Thymus (tissue), 14 donors: ENCODE measurements around the gene APOC3. TPM values are rescaled to one million over a fixed set of nuclear protein-coding genes. Genes with fewer than 3 reads are reported as not detected.
A peak's percentile ranks its signal among the peaks of the same experiment; 100 is the strongest.

Source experiments
- DNase-seq, 9 donors: peaks; one replicate each; pipeline ENCODE4 v3.0.0-alpha.2; 2013; ENCODE audit warnings: low spot score in 9 of 9, low read depth in 6 of 9, missing footprints in 1 of 9
- H3K27ac ChIP-seq, 2 donors: one replicate each; pipeline ENCODE4 v1.5.1; 2013; ENCODE audit warnings: control low read depth in 1 of 2, low read depth in 1 of 2, low read length in 1 of 2, mild to moderate bottlenecking in 1 of 2, moderate library complexity in 1 of 2
- H3K27me3 ChIP-seq, 2 donors: one replicate each; pipeline ENCODE4 v1.5.1; 2013; ENCODE audit warnings: low read length in 1 of 2; ENCODE audit not compliant: control insufficient read depth in 2 of 2, insufficient read depth in 1 of 2
- H3K36me3 ChIP-seq, 2 donors: one replicate each; pipeline ENCODE4 v1.5.1; 2013; ENCODE audit warnings: low read length in 1 of 2, mild to moderate bottlenecking in 1 of 2, moderate library complexity in 1 of 2; ENCODE audit not compliant: control insufficient read depth in 2 of 2, insufficient read depth in 2 of 2
- H3K4me1 ChIP-seq, 2 donors: one replicate each; pipeline ENCODE4 v1.5.1; 2013; ENCODE audit warnings: low read length in 2 of 2; ENCODE audit not compliant: control insufficient read depth in 2 of 2, insufficient read depth in 2 of 2
- H3K4me3 ChIP-seq, 2 donors: one replicate each; pipeline ENCODE4 v1.5.1; 2013; ENCODE audit warnings: low read length in 2 of 2, control low read depth in 1 of 2, mild to moderate bottlenecking in 1 of 2
- H3K9me3 ChIP-seq, 2 donors: one replicate each; pipeline ENCODE4 v1.5.1; 2013; ENCODE audit warnings: low read length in 1 of 2, mild to moderate bottlenecking in 1 of 2; ENCODE audit not compliant: control insufficient read depth in 2 of 2, insufficient read depth in 1 of 2
- WGBS: extraction: QIAGEN DNeasy Blood & Tissue Kit; methylation state at CpG from one replicate; pipeline ENCODE4 v1.1.7; 2013; 5-methylcytosine and 5-hydroxymethylcytosine counted together
- long read RNA-seq, 10 donors: transcript quantifications; one replicate each; lab custom pipeline, GENCODE V29; 2026
- polyA plus RNA-seq: library from polyadenylated mRNA; stranded (reverse); fragments of 200-250 nt; gene quantifications from one replicate; pipeline ENCODE4 v1.2.3, GENCODE V29; 2013
- total RNA-seq: library from RNA; stranded (reverse); fragments of 120-200 nt; gene quantifications from one replicate; pipeline ENCODE4 v1.2.4, GENCODE V29; 2013
- donor health status: healthy.

APOC3 gene
- 1.1 TPM for total RNA-seq
- 9.8 TPM for polyA plus RNA-seq
- long read RNA-seq, donor 1: 0 reads
- long read RNA-seq, donor 2: 0 reads
- long read RNA-seq, donor 3: 0 reads
- long read RNA-seq, donor 4, transcript APOC3-201 (4 exons, 550 nt): major isoform, 11 of 29 reads
- long read RNA-seq, donor 4, partial matches to known transcripts: 16 of 29 reads
- long read RNA-seq, donor 4, other reads (novel, unspliced or antisense): 0 of 29 reads
- long read RNA-seq, donor 5, transcript APOC3-201 (4 exons, 550 nt): major isoform, 16 of 34 reads
- long read RNA-seq, donor 5, partial matches to known transcripts: 14 of 34 reads
- long read RNA-seq, donor 5, other reads (novel, unspliced or antisense): 0 of 34 reads
- long read RNA-seq, donor 6: 0 reads
- long read RNA-seq, donor 7: 0 reads
- long read RNA-seq, donor 8: 0 reads
- long read RNA-seq, donor 9, partial matches to known transcripts: 0 of 1 reads
- long read RNA-seq, donor 9, other reads (novel, unspliced or antisense): 0 of 1 reads
- long read RNA-seq, donor 10: 0 reads

DNA sequence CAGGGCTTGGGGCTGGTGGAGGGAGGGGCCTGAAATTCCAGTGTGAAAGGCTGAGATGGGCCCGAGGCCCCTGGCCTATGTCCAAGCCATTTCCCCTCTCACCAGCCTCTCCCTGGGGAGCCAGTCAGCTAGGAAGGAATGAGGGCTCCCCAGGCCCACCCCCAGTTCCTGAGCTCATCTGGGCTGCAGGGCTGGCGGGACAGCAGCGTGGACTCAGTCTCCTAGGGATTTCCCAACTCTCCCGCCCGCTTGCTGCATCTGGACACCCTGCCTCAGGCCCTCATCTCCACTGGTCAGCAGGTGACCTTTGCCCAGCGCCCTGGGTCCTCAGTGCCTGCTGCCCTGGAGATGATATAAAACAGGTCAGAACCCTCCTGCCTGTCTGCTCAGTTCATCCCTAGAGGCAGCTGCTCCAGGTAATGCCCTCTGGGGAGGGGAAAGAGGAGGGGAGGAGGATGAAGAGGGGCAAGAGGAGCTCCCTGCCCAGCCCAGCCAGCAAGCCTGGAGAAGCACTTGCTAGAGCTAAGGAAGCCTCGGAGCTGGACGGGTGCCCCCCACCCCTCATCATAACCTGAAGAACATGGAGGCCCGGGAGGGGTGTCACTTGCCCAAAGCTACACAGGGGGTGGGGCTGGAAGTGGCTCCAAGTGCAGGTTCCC is at the start of gene APOC3:
TSS of gene APOC3 (plus strand) at position 383 of the 659 bp plus-strand sequence. CDS start 676 bp downstream, outside the sequence.
- H3K36me3 ChIP-seq: no peaks in the 10 kb centered on the region
- no peaks in the 10 kb centered on the region for H3K9me3 ChIP-seq
- H3K4me1 ChIP-seq: peaks cover 0 to under 1% of the 10 kb centered on the region in 2 donors
- no peaks in the 10 kb centered on the region for H3K27me3 ChIP-seq
- DNase-seq: no peak
- 89% methylated on average over 9 of the region's 9 CpGs for WGBS
- H3K4me3 ChIP-seq: no peak within 1 kb of the TSS
- H3K27ac ChIP-seq: no peak within 1 kb of the TSS

DNA sequence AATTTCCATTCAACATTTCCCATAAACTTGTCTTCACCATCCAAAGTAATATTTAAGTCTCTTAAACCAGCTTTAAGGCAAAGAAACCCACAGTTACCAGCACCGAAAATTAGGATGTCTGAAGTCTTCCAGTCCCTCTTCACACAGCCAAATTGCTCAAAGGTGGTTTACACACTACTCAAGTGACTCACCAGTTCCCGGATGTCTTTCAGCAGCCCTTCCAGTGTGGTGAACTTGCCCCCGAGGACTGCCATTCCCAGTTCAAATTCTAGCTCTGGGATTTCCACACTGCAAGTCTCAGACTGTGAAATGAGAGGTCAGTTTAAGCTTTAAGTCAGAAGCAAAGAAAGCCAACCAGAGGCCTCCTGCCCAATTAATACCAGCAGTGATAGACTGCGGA is 47.0 kb upstream of the APOC3 start:
- Histone ChIP-seq H3K36me3 (peaks cover 52 to 79% of the 10 kb centered on the region in 2 donors), H3K27me3 (no peaks in the 10 kb centered on the region), H3K27ac (no peak overlapping the region), H3K9me3 (no peaks in the 10 kb centered on the region), H3K4me3 (no peak overlapping the region), H3K4me1 (peaks cover 3 to 7% of the 10 kb centered on the region in 2 donors)
- DNase-seq: no peak
- WGBS: 97% methylated on average over 4 of the region's 4 CpGs

DNA sequence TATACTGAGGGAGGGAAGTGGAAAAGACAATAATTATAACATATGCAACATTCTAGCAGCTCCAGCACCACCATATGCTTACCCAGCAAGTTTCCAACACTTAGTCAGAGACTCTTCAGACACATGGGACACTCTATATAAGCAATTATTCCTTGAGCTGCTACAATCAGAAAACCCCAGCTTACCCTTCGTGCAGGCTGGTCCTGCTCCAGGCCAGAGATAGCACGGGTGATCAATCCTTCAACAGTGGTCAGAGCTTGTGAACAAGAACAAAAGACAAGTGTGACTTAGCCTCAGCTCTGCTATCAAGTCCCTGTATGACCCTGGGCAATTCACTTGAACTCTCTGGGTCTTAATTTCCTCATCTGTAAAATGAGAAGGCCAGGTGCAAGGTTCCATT is 43.4 kb upstream of the APOC3 start:
- H3K4me3 ChIP-seq: no peak overlapping the region
- no peak for DNase-seq
- no peak overlapping the region for H3K27ac ChIP-seq
- 98% methylated on average over 2 of the region's 2 CpGs for WGBS
- no peaks in the 10 kb centered on the region for H3K9me3 ChIP-seq
- peaks cover 12 to 15% of the 10 kb centered on the region in 2 donors for H3K4me1 ChIP-seq
- peaks cover 0 to 16% of the 10 kb centered on the region in 2 donors for H3K27me3 ChIP-seq
- H3K36me3 ChIP-seq: peaks cover 32 to 49% of the 10 kb centered on the region in 2 donors

DNA sequence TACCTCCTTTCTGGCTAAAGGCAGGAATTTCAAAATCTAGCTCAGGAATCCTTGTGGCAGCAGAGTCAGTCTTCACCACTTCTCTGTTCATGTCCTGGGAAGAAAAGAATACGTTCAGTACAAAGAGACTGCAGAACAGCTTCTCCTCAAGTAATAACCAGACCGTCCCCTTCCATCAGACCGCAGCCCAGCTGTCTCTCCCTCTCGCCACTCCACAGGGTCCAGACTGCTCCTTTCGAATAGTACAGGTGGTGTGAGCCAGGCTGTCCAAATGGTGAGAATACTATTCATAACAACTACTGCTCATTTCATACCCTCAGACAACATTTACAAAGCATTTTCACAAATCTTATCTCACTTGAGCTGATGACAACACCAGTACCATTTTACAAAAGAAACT is 42.7 kb upstream of the APOC3 start:
- Histone ChIP-seq H3K27me3 (peaks cover 0 to 16% of the 10 kb centered on the region in 2 donors), H3K4me1 (peaks cover 15% of the 10 kb centered on the region in 2 donors), H3K9me3 (no peaks in the 10 kb centered on the region), H3K27ac (no peak overlapping the region), H3K4me3 (peak overlapping the region; percentile 73 to 92), H3K36me3 (peaks cover 30 to 45% of the 10 kb centered on the region in 2 donors)
- no peak for DNase-seq
- 88% methylated on average over 5 of the region's 5 CpGs for WGBS

DNA sequence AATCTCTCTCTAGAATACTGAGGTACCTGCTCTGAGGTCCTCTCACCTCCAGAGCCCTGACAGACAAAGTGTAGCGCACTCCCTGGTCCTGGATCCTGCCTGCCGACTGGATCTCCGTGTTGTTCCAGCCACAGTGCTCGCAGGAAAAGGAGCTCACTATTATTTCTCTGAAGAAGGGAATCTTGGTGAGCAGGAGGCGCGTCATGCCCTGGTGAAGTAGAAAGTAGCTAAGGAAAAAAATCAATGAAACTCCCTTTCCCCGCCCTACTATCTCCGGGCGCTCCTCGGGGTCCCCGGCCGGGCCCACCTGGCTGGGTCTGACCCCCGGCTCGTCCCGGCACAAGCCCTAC is 42.3 kb upstream of the APOC3 start:
- peaks cover 0 to 16% of the 10 kb centered on the region in 2 donors for H3K27me3 ChIP-seq
- DNase-seq: no peak
- WGBS: under 1% methylated on average over 15 of the region's 15 CpGs

GRCh38 chr11:116787786-116788486 is 41.8 kb upstream of the APOC3 start, which contains the start of gene ZPR1:
Gene ZPR1 (minus strand): TSS chr11:116788023. CDS start chr11:116787990, 33 bp downstream.
- WGBS: 2% methylated on average over 56 of the region's 56 CpGs
- peak; percentile 50 to 86 (median 68) for DNase-seq
- Histone ChIP-seq H3K27me3 (peaks cover 0 to 16% of the 10 kb centered on the region in 2 donors), H3K4me3 (peak within 1 kb of the TSS; percentile 73 to 92), H3K9me3 (no peaks in the 10 kb centered on the region), H3K36me3 (peaks cover 28 to 36% of the 10 kb centered on the region in 2 donors), H3K27ac (peak within 1 kb of the TSS; percentile 53 to 78), H3K4me1 (peaks cover 15% of the 10 kb centered on the region in 2 donors)

More for the DNA sequence above, 42.3 kb upstream of the APOC3 start:
- Histone ChIP-seq H3K36me3 (peaks cover 28 to 42% of the 10 kb centered on the region in 2 donors), H3K4me1 (peaks cover 15% of the 10 kb centered on the region in 2 donors), H3K9me3 (no peaks in the 10 kb centered on the region), H3K4me3 (peak overlapping the region; percentile 73 to 92), H3K27ac (peak overlapping the region in 1 of 2 donors; percentile 78)

- DNase-seq: no peak
- WGBS: 84% methylated on average over 4 of the region's 4 CpGs
- peak overlapping the region; percentile 73 to 92 for H3K4me3 ChIP-seq
Observed at GRCh38 chr11:116788534-116788933, 41.2 kb upstream of the APOC3 start.

GRCh38 chr11:116788975-116789374 is 40.7 kb upstream of the APOC3 start:
- Histone ChIP-seq H3K27ac (no peak overlapping the region), H3K4me3 (no peak overlapping the region), H3K4me1 (peaks cover 15% of the 10 kb centered on the region in 2 donors), H3K9me3 (no peaks in the 10 kb centered on the region), H3K36me3 (peaks cover 23 to 26% of the 10 kb centered on the region in 2 donors), H3K27me3 (peaks cover 0 to 16% of the 10 kb centered on the region in 2 donors)
- 94% methylated on average over 4 of the region's 4 CpGs for WGBS
- no peak for DNase-seq

More at GRCh38 chr11:116788534-116788933, 41.2 kb upstream of the APOC3 start:
- H3K36me3 ChIP-seq: peaks cover 25 to 30% of the 10 kb centered on the region in 2 donors
- peaks cover 15% of the 10 kb centered on the region in 2 donors for H3K4me1 ChIP-seq
- H3K9me3 ChIP-seq: no peaks in the 10 kb centered on the region
- no peak overlapping the region for H3K27ac ChIP-seq
- peaks cover 0 to 16% of the 10 kb centered on the region in 2 donors for H3K27me3 ChIP-seq
